DOHH2 (cell line): ENCODE data around the gene TMEFF2.

Source experiments
- H3F3A ChIP-seq: fragments of 200-600 bp; sonication (generic), shearing (Covaris generic); 2 replicates; pipeline ENCODE4 v1.6.0; 2016; ENCODE audit warnings: antibody characterized with exemption, mild to moderate bottlenecking; ENCODE audit not compliant: control insufficient read depth, insufficient read depth
- H3K27ac ChIP-seq: fragments of 200-600 bp; sonication (generic); 2 replicates; pipeline ENCODE4 v1.5.1; 2014; ENCODE audit warnings: low read depth, mild to moderate bottlenecking, low read length, moderate library complexity
- H3K27me3 ChIP-seq: fragments of 200-600 bp; sonication (generic); 2 replicates; pipeline ENCODE4 v1.6.1; 2014; ENCODE audit warnings: mild to moderate bottlenecking, low read length, mixed read lengths; ENCODE audit not compliant: control insufficient read depth
- H3K36me3 ChIP-seq: fragments of 200-600 bp; sonication (generic); 2 replicates; pipeline ENCODE4 v1.6.1; 2014; ENCODE audit warnings: mild to moderate bottlenecking, low read length, moderate library complexity, mixed read lengths; ENCODE audit not compliant: control insufficient read depth
- H3K4me1 ChIP-seq: fragments of 200-600 bp; sonication (generic); 2 replicates; pipeline ENCODE4 v1.6.1; 2014; ENCODE audit warnings: mild to moderate bottlenecking, low read length, mixed read lengths; ENCODE audit not compliant: control insufficient read depth
- H3K4me2 ChIP-seq: fragments of 200-600 bp; sonication (generic); 2 replicates; pipeline ENCODE4 v1.6.0; 2014; ENCODE audit warnings: mild to moderate bottlenecking, low read length, moderate library complexity
- H3K4me3 ChIP-seq: fragments of 200-600 bp; sonication (generic); 2 replicates; pipeline ENCODE4 v1.5.1; 2014; ENCODE audit warnings: mild to moderate bottlenecking, low read length, mixed read lengths
- H3K79me2 ChIP-seq: fragments of 200-600 bp; sonication (generic); 2 replicates; pipeline ENCODE4 v1.6.1; 2014; ENCODE audit warnings: mild to moderate bottlenecking, low read length, mixed read lengths; ENCODE audit not compliant: control insufficient read depth
- H3K9me2 ChIP-seq: fragments of 200-600 bp; sonication (generic); replicated peaks from 2 replicates; pipeline ENCODE4 v1.6.1; 2014; ENCODE audit warnings: mild to moderate bottlenecking, low read length, mixed read lengths; ENCODE audit not compliant: control insufficient read depth
- H3K9me3 ChIP-seq: fragments of 200-600 bp; sonication (generic); 2 replicates; pipeline ENCODE4 v1.6.1; 2014; ENCODE audit warnings: antibody characterized with exemption, low read length, mixed read lengths; ENCODE audit not compliant: control insufficient read depth, insufficient read depth
- H4K20me1 ChIP-seq: fragments of 200-600 bp; sonication (generic); 2 replicates; pipeline ENCODE4 v1.6.0; 2014; ENCODE audit warnings: low read depth, mild to moderate bottlenecking, antibody characterized with exemption, low read length, moderate library complexity; ENCODE audit not compliant: control insufficient read depth, insufficient read depth
- EZH2phosphoT487 ChIP-seq: fragments of 200-600 bp; sonication (generic); IDR thresholded peaks from 2 replicates; pipeline ENCODE4 v1.6.1; 2017; ENCODE audit warnings: borderline replicate concordance, mild to moderate bottlenecking, antibody characterized with exemption, low read length, moderate library complexity, mixed read lengths
- TF ChIP-seq, protein P1 (sequence below): fragments of 200-600 bp; sonication (generic); IDR thresholded peaks from one replicate; pipeline ENCODE4 v1.5.1; 2014; ENCODE audit warnings: antibody characterized with exemption, mild to moderate bottlenecking, low read depth, low read length; ENCODE audit not compliant: poor library complexity, severe bottlenecking

TMEFF2 gene

DNA sequence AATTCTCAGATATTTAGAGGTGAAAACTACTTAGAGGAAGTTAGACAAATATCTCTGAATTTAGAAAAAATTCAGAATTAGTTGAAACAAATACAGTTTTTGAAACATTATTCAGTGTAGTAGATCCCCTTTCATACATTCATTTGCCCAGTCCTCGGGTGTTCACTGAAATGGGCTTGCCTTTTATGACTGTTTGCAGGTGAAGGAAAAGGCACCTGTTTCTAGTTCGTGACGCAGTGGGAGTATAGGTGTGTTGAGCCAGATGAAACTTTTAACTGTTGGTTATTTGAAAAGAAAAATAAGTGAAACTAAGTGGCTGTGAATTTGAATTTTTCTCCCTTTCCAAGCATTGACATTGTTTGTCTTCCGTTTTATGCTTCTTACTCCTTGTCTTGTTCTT lies 28.9 kb downstream of the TMEFF2 start:
- H3K4me3 ChIP-seq: no peak overlapping the region
- no peaks in the 10 kb centered on the region for H4K20me1 ChIP-seq
- no peaks in the 10 kb centered on the region for H3K36me3 ChIP-seq
- H3K4me1 ChIP-seq: no peaks in the 10 kb centered on the region
- no peaks in the 10 kb centered on the region for H3K9me3 ChIP-seq
- H3K27ac ChIP-seq: no peak overlapping the region
- no peaks in the 10 kb centered on the region for H3F3A ChIP-seq
- H3K27me3 ChIP-seq: no peaks in the 10 kb centered on the region
- H3K79me2 ChIP-seq: no peaks in the 10 kb centered on the region
- no peak overlapping the region for H3K4me2 ChIP-seq
- H3K9me2 ChIP-seq: no peaks in the 10 kb centered on the region
- TF ChIP-seq, protein P1, sequence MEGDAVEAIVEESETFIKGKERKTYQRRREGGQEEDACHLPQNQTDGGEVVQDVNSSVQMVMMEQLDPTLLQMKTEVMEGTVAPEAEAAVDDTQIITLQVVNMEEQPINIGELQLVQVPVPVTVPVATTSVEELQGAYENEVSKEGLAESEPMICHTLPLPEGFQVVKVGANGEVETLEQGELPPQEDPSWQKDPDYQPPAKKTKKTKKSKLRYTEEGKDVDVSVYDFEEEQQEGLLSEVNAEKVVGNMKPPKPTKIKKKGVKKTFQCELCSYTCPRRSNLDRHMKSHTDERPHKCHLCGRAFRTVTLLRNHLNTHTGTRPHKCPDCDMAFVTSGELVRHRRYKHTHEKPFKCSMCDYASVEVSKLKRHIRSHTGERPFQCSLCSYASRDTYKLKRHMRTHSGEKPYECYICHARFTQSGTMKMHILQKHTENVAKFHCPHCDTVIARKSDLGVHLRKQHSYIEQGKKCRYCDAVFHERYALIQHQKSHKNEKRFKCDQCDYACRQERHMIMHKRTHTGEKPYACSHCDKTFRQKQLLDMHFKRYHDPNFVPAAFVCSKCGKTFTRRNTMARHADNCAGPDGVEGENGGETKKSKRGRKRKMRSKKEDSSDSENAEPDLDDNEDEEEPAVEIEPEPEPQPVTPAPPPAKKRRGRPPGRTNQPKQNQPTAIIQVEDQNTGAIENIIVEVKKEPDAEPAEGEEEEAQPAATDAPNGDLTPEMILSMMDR: no peak
- no peak for TF ChIP-seq EZH2phosphoT487

DNA sequence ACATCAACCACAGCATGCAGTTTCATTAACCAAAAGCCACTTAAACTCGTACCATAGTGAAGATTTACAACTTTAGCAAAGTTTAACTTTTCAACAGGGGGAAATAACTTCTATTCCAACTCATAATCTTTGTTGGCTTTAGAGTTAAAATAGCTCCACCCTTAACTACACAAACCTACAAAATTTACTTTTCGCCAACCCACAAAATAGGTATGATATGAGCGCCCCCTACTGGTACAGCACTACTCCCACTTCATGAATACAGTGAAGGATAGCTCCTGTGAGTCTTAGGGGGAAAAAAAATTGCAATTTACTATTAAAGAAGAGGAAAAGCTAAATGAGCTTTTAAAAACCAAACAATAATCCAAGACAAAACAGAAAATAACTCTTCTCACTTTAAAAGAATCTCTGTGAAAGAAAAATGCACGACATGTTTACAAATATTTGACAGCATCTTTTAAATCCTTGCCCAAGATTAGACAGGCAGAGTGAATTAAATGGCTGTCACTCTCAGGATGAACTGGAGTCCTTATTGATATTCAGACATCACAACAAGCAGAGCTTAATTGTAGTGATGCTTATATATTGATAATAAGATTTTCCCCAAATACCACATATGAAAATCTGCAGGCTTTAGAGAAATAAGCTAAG lies 32.2 kb downstream of the TMEFF2 start:
- no peaks in the 10 kb centered on the region for H3K9me3 ChIP-seq
- no peaks in the 10 kb centered on the region for H3K27me3 ChIP-seq
- H4K20me1 ChIP-seq: no peaks in the 10 kb centered on the region
- H3K4me1 ChIP-seq: no peaks in the 10 kb centered on the region
- no peaks in the 10 kb centered on the region for H3K36me3 ChIP-seq
- no peaks in the 10 kb centered on the region for H3K9me2 ChIP-seq
- H3K27ac ChIP-seq: no peak overlapping the region
- H3F3A ChIP-seq: no peaks in the 10 kb centered on the region
- H3K79me2 ChIP-seq: no peaks in the 10 kb centered on the region
- TF ChIP-seq, protein P1: peak; percentile 87
- no peak for TF ChIP-seq EZH2phosphoT487
- H3K4me2 ChIP-seq: no peak overlapping the region
- H3K4me3 ChIP-seq: no peak overlapping the region

DNA sequence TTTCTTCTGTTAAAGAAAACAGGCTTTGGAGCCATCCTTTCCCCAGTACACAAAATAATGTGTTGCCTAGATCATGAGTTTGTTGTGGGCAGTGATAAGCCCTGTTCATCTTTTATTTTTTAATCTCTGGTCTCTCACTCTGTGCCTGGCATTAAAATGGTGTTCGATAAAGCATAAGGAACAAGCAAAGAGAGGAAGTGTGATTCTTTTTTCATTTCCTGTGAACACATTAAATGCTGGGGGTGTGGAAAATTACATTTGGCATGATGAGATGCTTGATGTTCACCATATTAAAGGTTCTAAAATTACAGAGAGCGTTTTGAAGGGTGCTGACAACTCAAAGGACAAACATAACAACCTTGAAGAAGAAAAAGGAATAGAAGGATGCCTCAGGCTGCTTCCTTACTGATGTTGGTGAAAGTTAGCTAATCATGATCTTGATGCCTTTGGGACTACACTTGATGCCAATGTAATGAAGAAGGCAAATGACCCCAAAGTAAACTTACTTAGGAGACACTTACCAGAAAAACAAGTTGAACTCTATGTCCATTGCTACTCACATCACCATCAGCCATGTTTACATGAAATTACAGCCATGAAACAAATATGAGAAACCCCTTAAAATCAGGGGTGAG lies 33.0 kb downstream of the TMEFF2 start:
- no peaks in the 10 kb centered on the region for H3K79me2 ChIP-seq
- no peaks in the 10 kb centered on the region for H3F3A ChIP-seq
- H3K9me2 ChIP-seq: no peaks in the 10 kb centered on the region
- H3K36me3 ChIP-seq: no peaks in the 10 kb centered on the region
- TF ChIP-seq EZH2phosphoT487: no peak
- TF ChIP-seq, protein P1: no peak
- H3K9me3 ChIP-seq: no peaks in the 10 kb centered on the region
- no peaks in the 10 kb centered on the region for H3K27me3 ChIP-seq
- H3K4me1 ChIP-seq: no peaks in the 10 kb centered on the region
- no peak overlapping the region for H3K27ac ChIP-seq
- no peaks in the 10 kb centered on the region for H4K20me1 ChIP-seq
- no peak overlapping the region for H3K4me3 ChIP-seq
- H3K4me2 ChIP-seq: no peak overlapping the region
